ENCODE results near the gene NTRK3.
A peak's percentile ranks its signal among the peaks of the same experiment; 100 is the strongest.

NTRK3 gene

DNA sequence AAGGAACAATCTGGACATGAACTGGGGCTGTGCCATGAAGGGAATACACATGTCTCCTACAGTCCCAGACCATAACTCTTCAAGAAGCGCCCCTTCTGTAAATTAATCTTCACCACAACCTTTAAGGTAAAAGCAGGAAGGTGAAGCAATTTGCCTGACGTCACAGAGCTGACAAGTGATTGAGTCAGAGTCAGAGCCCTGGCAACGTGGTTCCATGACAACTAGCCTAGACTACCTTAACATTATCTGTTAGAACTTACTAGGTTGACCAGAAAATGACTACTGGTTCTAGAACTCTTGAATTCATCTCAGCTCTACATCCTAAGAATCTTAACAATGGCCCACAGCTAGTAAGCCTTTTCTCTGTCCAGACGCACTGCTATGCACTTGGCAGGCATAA is 124.6 kb downstream of the NTRK3 start:
- no peaks in the 10 kb centered on the region for H3K36me3 ChIP-seq (ENCODE audit: control insufficient read depth in 2 of 2, insufficient read depth in 2 of 2, low read length in 2 of 2)
- no peak overlapping the region for H3K27ac ChIP-seq (ENCODE audit: low read depth in 2 of 2, low read length in 2 of 2)
- no peak overlapping the region for H3K4me3 ChIP-seq (ENCODE audit: low read length in 2 of 2)
- H3K4me1 ChIP-seq (ENCODE audit: control insufficient read depth in 2 of 2, insufficient read depth in 2 of 2, low read length in 2 of 2), result no peaks in the 10 kb centered on the region
- H3K9me3 ChIP-seq (ENCODE audit: control insufficient read depth in 2 of 2, low read length in 2 of 2), result no peaks in the 10 kb centered on the region
- H3K9ac ChIP-seq (ENCODE audit: low read depth in 1 of 2, low read length in 2 of 2), result no peak overlapping the region
- H3K27me3 ChIP-seq (ENCODE audit: control insufficient read depth in 2 of 2, insufficient read depth in 2 of 2, low read length in 2 of 2), result no peaks in the 10 kb centered on the region

GRCh38 chr15:88127432-88127790 is 129.1 kb downstream of the NTRK3 start:
- Histone ChIP-seq H3K27me3 (ENCODE audit: control insufficient read depth in 2 of 2, insufficient read depth in 2 of 2, low read length in 2 of 2) (no peaks in the 10 kb centered on the region), H3K27ac (ENCODE audit: low read depth in 2 of 2, low read length in 2 of 2) (no peak overlapping the region), H3K4me1 (ENCODE audit: control insufficient read depth in 2 of 2, insufficient read depth in 2 of 2, low read length in 2 of 2) (no peaks in the 10 kb centered on the region), H3K36me3 (ENCODE audit: control insufficient read depth in 2 of 2, insufficient read depth in 2 of 2, low read length in 2 of 2) (no peaks in the 10 kb centered on the region), H3K9ac (ENCODE audit: low read depth in 1 of 2, low read length in 2 of 2) (no peak overlapping the region), H3K9me3 (ENCODE audit: control insufficient read depth in 2 of 2, low read length in 2 of 2) (no peaks in the 10 kb centered on the region), H3K4me3 (ENCODE audit: low read length in 2 of 2) (no peak overlapping the region)

GRCh38 chr15:88126695-88127431 is 129.7 kb downstream of the NTRK3 start:
- Histone ChIP-seq H3K27ac (ENCODE audit: low read depth in 2 of 2, low read length in 2 of 2) (no peak overlapping the region), H3K27me3 (ENCODE audit: control insufficient read depth in 2 of 2, insufficient read depth in 2 of 2, low read length in 2 of 2) (no peaks in the 10 kb centered on the region), H3K4me3 (ENCODE audit: low read length in 2 of 2) (no peak overlapping the region), H3K9ac (ENCODE audit: low read depth in 1 of 2, low read length in 2 of 2) (no peak overlapping the region), H3K9me3 (ENCODE audit: control insufficient read depth in 2 of 2, low read length in 2 of 2) (no peaks in the 10 kb centered on the region), H3K4me1 (ENCODE audit: control insufficient read depth in 2 of 2, insufficient read depth in 2 of 2, low read length in 2 of 2) (no peaks in the 10 kb centered on the region), H3K36me3 (ENCODE audit: control insufficient read depth in 2 of 2, insufficient read depth in 2 of 2, low read length in 2 of 2) (no peaks in the 10 kb centered on the region)

DNA sequence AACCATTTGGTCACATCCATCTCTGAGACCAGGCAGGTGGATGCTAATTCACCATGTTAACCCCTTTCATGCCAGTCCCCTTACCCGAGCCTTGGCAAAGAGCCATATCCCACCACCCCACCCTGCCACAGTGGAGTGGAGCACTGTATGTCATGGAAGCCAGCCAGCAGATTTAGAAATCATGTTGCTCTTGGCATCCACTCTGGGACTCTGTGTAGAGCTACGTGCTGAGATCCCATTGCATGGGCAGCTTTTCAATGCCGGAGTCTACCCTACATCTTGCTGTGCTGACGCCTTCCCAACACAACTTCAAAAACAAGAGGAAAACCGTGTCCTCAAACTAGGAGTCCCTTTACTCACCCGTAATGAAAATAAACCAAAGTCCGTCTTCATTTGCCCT is 131.0 kb downstream of the NTRK3 start:
- no peaks in the 10 kb centered on the region for H3K9me3 ChIP-seq (ENCODE audit: control insufficient read depth in 2 of 2, low read length in 2 of 2)
- no peaks in the 10 kb centered on the region for H3K27me3 ChIP-seq (ENCODE audit: control insufficient read depth in 2 of 2, insufficient read depth in 2 of 2, low read length in 2 of 2)
- H3K4me3 ChIP-seq (ENCODE audit: low read length in 2 of 2), result no peak overlapping the region
- no peak overlapping the region for H3K27ac ChIP-seq (ENCODE audit: low read depth in 2 of 2, low read length in 2 of 2)
- no peaks in the 10 kb centered on the region for H3K4me1 ChIP-seq (ENCODE audit: control insufficient read depth in 2 of 2, insufficient read depth in 2 of 2, low read length in 2 of 2)
- no peaks in the 10 kb centered on the region for H3K36me3 ChIP-seq (ENCODE audit: control insufficient read depth in 2 of 2, insufficient read depth in 2 of 2, low read length in 2 of 2)
- no peak overlapping the region for H3K9ac ChIP-seq (ENCODE audit: low read depth in 1 of 2, low read length in 2 of 2)

DNA sequence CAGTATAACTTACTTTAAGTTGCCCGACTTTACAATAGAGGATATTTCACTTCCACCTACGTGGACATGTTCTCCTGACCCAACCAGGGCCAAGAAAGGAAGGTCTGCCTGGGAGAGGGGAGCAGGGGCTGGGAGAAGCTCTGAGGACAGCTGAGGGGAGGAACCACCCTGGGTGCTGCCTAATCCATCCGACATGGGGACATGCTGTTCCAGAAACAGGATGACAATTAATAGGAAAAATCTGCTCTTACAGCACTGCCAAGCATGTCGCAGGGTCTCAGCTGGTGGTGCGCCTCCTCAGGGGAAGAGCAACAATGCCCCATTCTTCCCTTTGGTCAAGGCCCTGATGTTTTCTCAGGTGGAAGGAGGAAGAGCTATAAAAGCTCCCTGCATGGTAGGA is 132.3 kb downstream of the NTRK3 start:
- no peak overlapping the region for H3K4me3 ChIP-seq (ENCODE audit: low read length in 2 of 2)
- no peaks in the 10 kb centered on the region for H3K4me1 ChIP-seq (ENCODE audit: control insufficient read depth in 2 of 2, insufficient read depth in 2 of 2, low read length in 2 of 2)
- no peaks in the 10 kb centered on the region for H3K27me3 ChIP-seq (ENCODE audit: control insufficient read depth in 2 of 2, insufficient read depth in 2 of 2, low read length in 2 of 2)
- H3K36me3 ChIP-seq (ENCODE audit: control insufficient read depth in 2 of 2, insufficient read depth in 2 of 2, low read length in 2 of 2), result no peaks in the 10 kb centered on the region
- H3K9ac ChIP-seq (ENCODE audit: low read depth in 1 of 2, low read length in 2 of 2), result no peak overlapping the region
- no peaks in the 10 kb centered on the region for H3K9me3 ChIP-seq (ENCODE audit: control insufficient read depth in 2 of 2, low read length in 2 of 2)
- H3K27ac ChIP-seq (ENCODE audit: low read depth in 2 of 2, low read length in 2 of 2), result no peak overlapping the region

DNA sequence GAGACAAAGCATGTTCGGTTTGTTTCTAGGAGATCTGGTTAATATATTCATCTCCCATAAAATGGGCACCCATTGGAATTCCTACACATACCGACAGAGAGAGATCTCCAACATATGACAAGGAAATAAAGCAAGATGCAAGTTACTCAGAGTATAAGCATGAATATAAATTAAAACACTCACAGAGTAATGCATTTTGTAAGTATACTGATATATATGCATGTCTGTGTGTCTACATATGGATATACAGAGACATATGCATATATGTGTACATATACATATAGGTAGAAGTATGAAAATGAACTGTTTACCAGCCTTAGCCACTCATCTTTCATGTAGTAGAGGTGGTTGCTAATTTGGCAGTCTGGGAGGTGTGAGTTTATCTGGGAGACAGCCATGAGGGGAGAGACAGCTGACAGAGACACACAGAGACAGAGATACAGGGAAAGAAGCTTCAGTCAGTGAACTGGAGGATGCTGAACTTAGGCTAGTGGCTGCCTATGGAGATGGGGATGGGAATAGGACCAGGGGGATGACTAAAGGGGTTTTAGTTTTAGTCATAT is 134.5 kb downstream of the NTRK3 start:
- Histone ChIP-seq H3K9me3 (ENCODE audit: control insufficient read depth in 2 of 2, low read length in 2 of 2) (no peaks in the 10 kb centered on the region), H3K27ac (ENCODE audit: low read depth in 2 of 2, low read length in 2 of 2) (no peak overlapping the region), H3K36me3 (ENCODE audit: control insufficient read depth in 2 of 2, insufficient read depth in 2 of 2, low read length in 2 of 2) (no peaks in the 10 kb centered on the region)

DNA sequence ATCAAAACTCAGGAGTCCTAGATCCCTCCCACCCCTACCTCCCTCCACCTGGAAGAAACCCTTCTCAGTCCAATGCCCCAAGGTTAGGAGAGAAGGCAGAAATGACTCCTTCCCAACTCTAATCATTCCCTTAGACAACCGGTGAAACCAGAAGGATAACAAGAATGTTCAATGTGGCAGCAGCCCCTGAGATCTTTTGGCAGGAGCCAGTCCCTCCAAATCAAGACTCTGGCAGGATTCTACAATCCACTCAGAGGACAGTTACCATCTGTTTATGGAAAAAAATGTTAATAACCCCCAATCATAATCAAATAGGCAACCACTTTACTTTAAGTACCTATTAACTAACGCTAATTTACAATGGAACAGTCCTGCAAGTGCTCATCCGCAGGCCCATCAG is 136.5 kb downstream of the NTRK3 start:
- Histone ChIP-seq H3K9ac (ENCODE audit: low read depth in 1 of 2, low read length in 2 of 2) (no peak overlapping the region), H3K27ac (ENCODE audit: low read depth in 2 of 2, low read length in 2 of 2) (no peak overlapping the region), H3K9me3 (ENCODE audit: control insufficient read depth in 2 of 2, low read length in 2 of 2) (no peaks in the 10 kb centered on the region), H3K4me1 (ENCODE audit: control insufficient read depth in 2 of 2, insufficient read depth in 2 of 2, low read length in 2 of 2) (peaks cover 0 to 6% of the 10 kb centered on the region in 2 donors), H3K36me3 (ENCODE audit: control insufficient read depth in 2 of 2, insufficient read depth in 2 of 2, low read length in 2 of 2) (no peaks in the 10 kb centered on the region), H3K27me3 (ENCODE audit: control insufficient read depth in 2 of 2, insufficient read depth in 2 of 2, low read length in 2 of 2) (no peaks in the 10 kb centered on the region), H3K4me3 (ENCODE audit: low read length in 2 of 2) (no peak overlapping the region)

More for the DNA sequence above, 134.5 kb downstream of the NTRK3 start:
- Histone ChIP-seq H3K4me1 (ENCODE audit: control insufficient read depth in 2 of 2, insufficient read depth in 2 of 2, low read length in 2 of 2) (no peaks in the 10 kb centered on the region), H3K9ac (ENCODE audit: low read depth in 1 of 2, low read length in 2 of 2) (no peak overlapping the region), H3K4me3 (ENCODE audit: low read length in 2 of 2) (no peak overlapping the region), H3K27me3 (ENCODE audit: control insufficient read depth in 2 of 2, insufficient read depth in 2 of 2, low read length in 2 of 2) (no peaks in the 10 kb centered on the region)

DNA sequence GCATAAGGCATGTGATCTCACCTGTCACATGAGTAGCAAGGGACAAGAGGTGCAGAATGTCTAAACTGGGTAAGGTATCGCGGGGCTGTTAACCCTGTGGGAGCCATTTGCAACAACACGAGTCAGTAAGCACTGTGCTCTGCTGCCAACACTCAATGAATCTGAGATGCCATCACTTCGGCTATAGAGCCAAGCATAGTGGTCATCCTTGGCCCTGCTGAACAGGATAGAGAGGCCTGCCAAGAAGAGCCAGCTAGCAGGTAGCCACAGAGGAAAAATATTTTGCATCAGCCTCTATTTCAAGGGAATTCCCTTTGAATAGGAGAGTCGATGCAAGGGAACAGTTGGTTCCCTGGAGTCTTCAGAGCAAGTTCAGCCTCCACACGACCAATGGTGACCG is 137.8 kb downstream of the NTRK3 start:
- H3K36me3 ChIP-seq (ENCODE audit: control insufficient read depth in 2 of 2, insufficient read depth in 2 of 2, low read length in 2 of 2), result no peaks in the 10 kb centered on the region
- H3K4me3 ChIP-seq (ENCODE audit: low read length in 2 of 2), result no peak overlapping the region
- no peaks in the 10 kb centered on the region for H3K9me3 ChIP-seq (ENCODE audit: control insufficient read depth in 2 of 2, low read length in 2 of 2)
- H3K9ac ChIP-seq (ENCODE audit: low read depth in 1 of 2, low read length in 2 of 2), result no peak overlapping the region
- no peaks in the 10 kb centered on the region for H3K27me3 ChIP-seq (ENCODE audit: control insufficient read depth in 2 of 2, insufficient read depth in 2 of 2, low read length in 2 of 2)
- H3K4me1 ChIP-seq (ENCODE audit: control insufficient read depth in 2 of 2, insufficient read depth in 2 of 2, low read length in 2 of 2), result peaks cover 0 to 6% of the 10 kb centered on the region in 2 donors
- no peak overlapping the region for H3K27ac ChIP-seq (ENCODE audit: low read depth in 2 of 2, low read length in 2 of 2)

DNA sequence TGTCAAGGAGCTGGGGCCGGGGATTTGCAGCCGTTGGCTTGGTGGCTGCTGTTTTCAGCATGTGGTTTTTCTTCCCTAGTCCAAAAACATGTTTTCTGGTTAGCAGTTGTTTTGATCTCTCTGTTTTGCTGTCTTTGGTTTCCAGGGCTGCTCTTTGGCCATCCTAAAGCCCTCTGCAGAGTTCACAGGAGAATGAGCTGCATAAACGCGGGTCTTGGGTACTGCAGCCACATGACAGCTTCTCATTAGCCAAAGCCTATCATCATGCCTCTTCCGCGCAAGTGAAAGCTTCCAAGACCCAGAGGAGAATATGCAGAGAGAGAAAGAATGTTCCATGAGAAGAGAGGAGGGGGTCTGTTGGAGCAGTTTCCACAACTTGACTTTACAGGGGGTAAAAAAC is 138.5 kb downstream of the NTRK3 start:
- no peaks in the 10 kb centered on the region for H3K9me3 ChIP-seq (ENCODE audit: control insufficient read depth in 2 of 2, low read length in 2 of 2)
- no peak overlapping the region for H3K27ac ChIP-seq (ENCODE audit: low read depth in 2 of 2, low read length in 2 of 2)
- no peaks in the 10 kb centered on the region for H3K36me3 ChIP-seq (ENCODE audit: control insufficient read depth in 2 of 2, insufficient read depth in 2 of 2, low read length in 2 of 2)
- no peak overlapping the region for H3K9ac ChIP-seq (ENCODE audit: low read depth in 1 of 2, low read length in 2 of 2)
- H3K27me3 ChIP-seq (ENCODE audit: control insufficient read depth in 2 of 2, insufficient read depth in 2 of 2, low read length in 2 of 2), result no peaks in the 10 kb centered on the region
- peaks cover 0 to 6% of the 10 kb centered on the region in 2 donors for H3K4me1 ChIP-seq (ENCODE audit: control insufficient read depth in 2 of 2, insufficient read depth in 2 of 2, low read length in 2 of 2)
- H3K4me3 ChIP-seq (ENCODE audit: low read length in 2 of 2), result no peak overlapping the region

DNA sequence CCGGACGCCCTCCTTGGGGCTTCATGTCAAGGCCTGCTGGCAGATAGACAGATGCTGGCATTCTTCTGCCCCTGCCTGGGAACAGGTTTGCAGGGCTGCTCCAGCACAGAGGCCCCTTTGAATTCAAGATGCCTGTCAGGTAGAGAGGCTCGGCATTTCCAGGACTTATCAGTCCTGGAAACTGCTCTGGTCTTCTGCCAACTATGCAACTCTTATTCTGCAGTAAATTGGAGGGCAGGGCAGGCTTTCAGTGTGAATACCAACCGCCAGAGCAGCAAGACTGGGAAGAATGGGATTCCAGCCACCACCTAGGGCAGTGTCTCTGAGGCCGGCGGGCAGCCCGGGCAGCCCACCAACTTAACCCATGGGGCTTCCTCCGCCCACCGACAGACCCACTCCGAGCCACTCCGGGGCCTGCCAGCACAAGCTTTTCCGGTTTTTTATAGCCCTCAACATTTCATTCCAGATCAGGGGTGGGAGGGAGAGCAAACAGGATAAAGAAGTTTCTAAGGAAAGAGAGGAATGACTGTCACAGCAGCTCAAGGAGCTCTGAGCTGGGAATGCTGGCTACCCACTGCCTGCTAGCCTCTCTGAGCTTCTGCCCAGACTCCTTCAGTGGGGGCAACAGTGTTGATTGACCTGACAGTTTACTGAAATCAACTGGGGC is 140.9 kb downstream of the NTRK3 start:
- peak overlapping the region in 1 of 2 donors; percentile 20 for H3K27ac ChIP-seq (ENCODE audit: low read depth in 2 of 2, low read length in 2 of 2)
- H3K27me3 ChIP-seq (ENCODE audit: control insufficient read depth in 2 of 2, insufficient read depth in 2 of 2, low read length in 2 of 2), result peaks cover 0 to 2% of the 10 kb centered on the region in 2 donors
- no peaks in the 10 kb centered on the region for H3K36me3 ChIP-seq (ENCODE audit: control insufficient read depth in 2 of 2, insufficient read depth in 2 of 2, low read length in 2 of 2)
- H3K4me1 ChIP-seq (ENCODE audit: control insufficient read depth in 2 of 2, insufficient read depth in 2 of 2, low read length in 2 of 2), result peaks cover 0 to 6% of the 10 kb centered on the region in 2 donors
- H3K4me3 ChIP-seq (ENCODE audit: low read length in 2 of 2), result no peak overlapping the region
- no peak overlapping the region for H3K9ac ChIP-seq (ENCODE audit: low read depth in 1 of 2, low read length in 2 of 2)
- H3K9me3 ChIP-seq (ENCODE audit: control insufficient read depth in 2 of 2, low read length in 2 of 2), result no peaks in the 10 kb centered on the region

All from mucosa of rectum (tissue), 2 donors.